ENCODE measurements around the gene CHRNG.

GRCh38 chr2:232518844-232519243 lies 20.6 kb upstream of the CHRNG start:
- TF ChIP-seq CTCF (conservative IDR thresholded peaks at IDR 0.05) (no peak), ZFX (IDR thresholded peaks at IDR 0.05) (no peak)
